Measurements from ENCODE around the gene BCL7A. TPM values are rescaled to one million over a fixed set of nuclear protein-coding genes. Genes with fewer than 3 reads are reported as not detected.

BCL7A gene
- total RNA-seq, 1 experiment from 2014 or later: 6.3 TPM

GRCh38 chr12:121981456-121981855 is 40.2 kb upstream of the BCL7A start:
- Histone ChIP-seq H3K4me2 (no peak overlapping the region), H3K4me3 (no peak overlapping the region), H2AFZ (no peak overlapping the region), H3K4me1 (replicated peaks; ENCODE audit: insufficient read depth) (no peaks in the 10 kb centered on the region), H4K20me1 (ENCODE audit: insufficient read depth) (no peaks in the 10 kb centered on the region; the same call in 1 of the 2 replicates), H3K9me3 (ENCODE audit: insufficient read depth, low read depth) (no peaks in the 10 kb centered on the region), H3K79me2 (ENCODE audit: low read depth) (no peaks in the 10 kb centered on the region), H3K9me2 (ENCODE audit: insufficient read depth) (no peaks in the 10 kb centered on the region), H3K36me3 (ENCODE audit: low read depth) (no peaks in the 10 kb centered on the region), H3K27me3 (ENCODE audit: insufficient read depth, low read depth) (no peaks in the 10 kb centered on the region), H3K27ac (no peak overlapping the region), H3F3A (ENCODE audit: insufficient read depth, low read depth) (no peaks in the 10 kb centered on the region)
- CTCF ChIA-PET: no interaction called here
- POLR2A ChIA-PET (ENCODE audit: unreplicated experiment): no interaction called here
- BruUV-seq (replicated peaks): no TSS peak
- DNase-seq: no peak
- TF ChIP-seq CTCF (conservative IDR thresholded peaks at IDR 0.05) (no peak), EZH2 (IDR thresholded peaks at IDR 0.05; ENCODE audit: low read depth) (no peak)
- intact Hi-C loops (cut with micrococcal nuclease; ENCODE audit: unreplicated experiment): no loop called here

- no peak overlapping the region for H3K27ac ChIP-seq
- no peaks in the 10 kb centered on the region for H3K79me2 ChIP-seq (ENCODE audit: low read depth)
- TF ChIP-seq CTCF (conservative IDR thresholded peaks at IDR 0.05): no peak
- TF ChIP-seq EZH2 (IDR thresholded peaks at IDR 0.05; ENCODE audit: low read depth): no peak
- no peak overlapping the region for H3K4me2 ChIP-seq
- no peaks in the 10 kb centered on the region for H3K4me1 ChIP-seq (replicated peaks; ENCODE audit: insufficient read depth)
- no peaks in the 10 kb centered on the region for H3K27me3 ChIP-seq (ENCODE audit: insufficient read depth, low read depth)
- DNase-seq: no peak
- intact Hi-C loops (cut with micrococcal nuclease; ENCODE audit: unreplicated experiment): no loop called here
- H3K36me3 ChIP-seq (ENCODE audit: low read depth): no peaks in the 10 kb centered on the region
- no peak overlapping the region for H3K4me3 ChIP-seq
- POLR2A ChIA-PET (ENCODE audit: unreplicated experiment): interaction anchor here (0.6 kb wide), 1 partner anchor 558 kb away, joined by 7 read pairs; no protein-coding TSS in a partner anchor
- no peaks in the 10 kb centered on the region for H3K9me2 ChIP-seq (ENCODE audit: insufficient read depth)
- no TSS peak for BruUV-seq (replicated peaks)
- no peaks in the 10 kb centered on the region for H3K9me3 ChIP-seq (ENCODE audit: insufficient read depth, low read depth)
- CTCF ChIA-PET: no interaction called here
- no peaks in the 10 kb centered on the region for H3F3A ChIP-seq (ENCODE audit: insufficient read depth, low read depth)
- H2AFZ ChIP-seq: no peak overlapping the region
- H4K20me1 ChIP-seq (ENCODE audit: insufficient read depth): no peaks in the 10 kb centered on the region; the same call in 1 of the 2 replicates
These were observed 38.7 kb upstream of the BCL7A start for GRCh38 chr12:121982950-121983349.

GRCh38 chr12:121983536-121984210 is 38.0 kb upstream of the BCL7A start:
- H2AFZ ChIP-seq: no peak overlapping the region
- H3K9me2 ChIP-seq (ENCODE audit: insufficient read depth): no peaks in the 10 kb centered on the region
- no peaks in the 10 kb centered on the region for H3K79me2 ChIP-seq (ENCODE audit: low read depth)
- H3K9me3 ChIP-seq (ENCODE audit: insufficient read depth, low read depth): no peaks in the 10 kb centered on the region
- H3F3A ChIP-seq (ENCODE audit: insufficient read depth, low read depth): no peaks in the 10 kb centered on the region
- no peaks in the 10 kb centered on the region for H3K4me1 ChIP-seq (replicated peaks; ENCODE audit: insufficient read depth)
- H4K20me1 ChIP-seq (ENCODE audit: insufficient read depth): no peaks in the 10 kb centered on the region; the same call in 1 of the 2 replicates
- no peak overlapping the region for H3K4me3 ChIP-seq
- no peak for TF ChIP-seq EZH2 (IDR thresholded peaks at IDR 0.05; ENCODE audit: low read depth)
- no peak for TF ChIP-seq CTCF (conservative IDR thresholded peaks at IDR 0.05)
- H3K27ac ChIP-seq: no peak overlapping the region
- no peaks in the 10 kb centered on the region for H3K27me3 ChIP-seq (ENCODE audit: insufficient read depth, low read depth)
- H3K4me2 ChIP-seq: no peak overlapping the region
- BruUV-seq (replicated peaks): no TSS peak
- ChIA-PET CTCF (no interaction called here), POLR2A (ENCODE audit: unreplicated experiment) (interaction anchor here (0.6 kb wide), 1 partner anchor 557 kb away, joined by 7 read pairs; no protein-coding TSS in a partner anchor)
- DNase-seq: no peak
- H3K36me3 ChIP-seq (ENCODE audit: low read depth): no peaks in the 10 kb centered on the region
- intact Hi-C loops (cut with micrococcal nuclease; ENCODE audit: unreplicated experiment): no loop called here

Measured in PC-9 (cell line).